HG02571 (cell line): ENCODE measurements around the gene SMU1.

Experiments
- ATAC-seq: cut with Tn5 transposase; IDR thresholded peaks from one replicate; pipeline ENCODE4 v1.9.1; 2021; ENCODE audit warnings: mild to moderate bottlenecking, moderate library complexity; ENCODE audit not compliant: unreplicated experiment

Gene SMU1

DNA sequence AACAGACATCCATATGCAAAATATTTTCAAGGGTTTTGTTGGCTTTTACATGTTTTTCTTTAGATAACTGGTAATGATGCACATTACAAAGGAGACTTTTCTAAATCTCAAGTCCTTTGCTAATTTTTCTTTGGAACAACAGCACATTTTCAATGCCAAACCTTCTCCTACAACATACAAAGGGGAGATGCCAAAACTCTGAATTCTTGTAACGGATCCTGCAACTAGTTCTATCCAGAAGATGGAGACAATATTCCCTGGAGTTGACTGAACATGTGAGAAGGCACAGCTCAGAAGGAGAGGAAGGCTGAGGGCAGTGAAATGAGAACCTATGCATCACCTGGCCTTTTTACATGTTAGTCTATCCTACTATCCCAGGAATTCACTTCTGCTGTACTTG is 30.4 kb downstream of the SMU1 start:
- no peak for ATAC-seq

DNA sequence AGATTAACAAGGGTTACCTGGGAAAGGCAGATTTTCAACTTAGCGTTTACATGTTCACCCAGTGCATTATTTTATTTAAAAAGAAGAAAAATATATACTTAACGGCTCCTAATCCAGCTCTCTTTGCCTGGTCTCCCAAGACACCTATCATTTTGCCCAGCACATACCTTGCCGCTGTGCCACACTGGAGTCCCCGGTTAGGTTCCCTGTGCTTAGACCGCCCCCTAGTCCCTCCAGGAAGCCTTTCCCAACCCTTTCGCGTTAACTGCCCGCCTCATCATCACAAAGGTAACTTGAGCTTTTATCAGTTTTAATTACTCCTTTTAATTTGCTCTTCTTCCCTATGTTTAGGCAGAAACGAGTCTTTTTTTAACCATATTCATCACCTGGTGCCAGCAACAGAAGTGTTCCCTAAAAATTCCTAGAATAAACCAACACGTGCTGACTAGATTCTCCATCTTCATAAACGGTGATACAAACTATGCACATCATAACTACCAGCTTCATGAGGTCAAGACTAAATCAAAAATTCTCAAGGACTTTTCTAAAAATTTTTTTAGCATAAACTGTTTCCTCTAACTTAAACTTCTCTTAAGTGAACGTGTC is 31.7 kb downstream of the SMU1 start:
- no peak for ATAC-seq

DNA sequence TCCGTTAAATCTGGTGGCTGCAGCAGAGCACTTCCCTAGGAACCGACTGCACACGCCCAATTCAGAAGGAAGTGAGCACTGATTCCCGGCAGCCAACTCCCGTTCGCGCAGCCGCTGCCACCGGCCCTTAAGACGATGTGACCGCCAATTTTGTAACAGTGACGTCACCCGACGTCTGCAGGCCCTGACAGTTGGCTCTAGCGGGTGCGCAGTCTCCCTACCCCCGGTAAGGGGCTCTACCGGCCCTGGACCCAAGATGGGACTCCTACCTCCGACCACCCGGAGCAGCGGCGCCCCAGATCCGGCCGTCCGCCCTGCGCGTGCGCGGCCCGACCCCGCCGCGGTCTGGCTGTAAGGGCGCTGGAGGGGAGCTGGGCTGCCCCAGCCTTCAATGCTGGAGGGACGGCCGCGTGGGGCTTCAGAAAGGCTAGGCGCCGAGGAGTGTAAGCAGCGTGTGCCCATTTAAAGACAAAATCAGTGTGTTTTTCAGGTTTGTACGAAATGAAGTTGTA is 32.3 kb downstream of the SMU1 start:
- peak; percentile 74 for ATAC-seq

DNA sequence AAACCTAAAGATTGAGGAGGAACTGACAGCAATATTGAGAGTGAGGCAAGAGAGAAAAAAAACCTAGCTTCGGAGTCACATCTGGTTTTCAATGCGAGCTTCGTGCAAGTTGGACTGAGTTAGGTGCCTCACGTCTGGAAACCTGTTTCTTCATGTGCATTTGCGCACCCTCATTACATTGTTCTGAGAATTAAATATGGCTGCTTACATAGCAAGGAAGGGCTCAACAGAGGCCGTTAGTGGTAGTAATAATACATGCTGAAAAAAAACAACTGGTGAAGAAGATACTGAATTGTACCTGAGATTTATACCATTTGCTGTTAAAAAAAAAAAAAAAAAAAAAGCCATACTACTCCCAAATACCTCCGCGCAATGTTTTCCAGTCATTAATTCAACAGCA is 32.8 kb downstream of the SMU1 start:
- ATAC-seq = no peak

DNA sequence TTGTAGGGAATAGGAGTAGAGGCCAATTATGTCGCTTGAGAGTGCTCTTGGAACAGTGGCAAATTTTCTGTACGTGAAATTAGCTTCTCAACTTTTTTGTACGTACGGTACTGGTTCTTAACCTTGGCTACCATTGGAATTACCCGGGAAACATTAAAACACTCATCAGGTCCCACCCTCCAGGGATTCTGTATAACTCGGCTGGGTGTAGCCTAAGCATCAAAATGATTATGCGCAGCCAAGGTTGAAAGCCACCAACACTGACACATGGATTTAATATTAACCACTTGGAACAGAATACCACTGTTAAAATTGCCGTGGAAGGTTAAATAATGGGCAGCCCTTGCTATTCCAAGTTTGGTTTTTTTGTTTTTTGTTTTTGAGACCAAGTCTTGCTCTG is 34.0 kb downstream of the SMU1 start:
- no peak for ATAC-seq

DNA sequence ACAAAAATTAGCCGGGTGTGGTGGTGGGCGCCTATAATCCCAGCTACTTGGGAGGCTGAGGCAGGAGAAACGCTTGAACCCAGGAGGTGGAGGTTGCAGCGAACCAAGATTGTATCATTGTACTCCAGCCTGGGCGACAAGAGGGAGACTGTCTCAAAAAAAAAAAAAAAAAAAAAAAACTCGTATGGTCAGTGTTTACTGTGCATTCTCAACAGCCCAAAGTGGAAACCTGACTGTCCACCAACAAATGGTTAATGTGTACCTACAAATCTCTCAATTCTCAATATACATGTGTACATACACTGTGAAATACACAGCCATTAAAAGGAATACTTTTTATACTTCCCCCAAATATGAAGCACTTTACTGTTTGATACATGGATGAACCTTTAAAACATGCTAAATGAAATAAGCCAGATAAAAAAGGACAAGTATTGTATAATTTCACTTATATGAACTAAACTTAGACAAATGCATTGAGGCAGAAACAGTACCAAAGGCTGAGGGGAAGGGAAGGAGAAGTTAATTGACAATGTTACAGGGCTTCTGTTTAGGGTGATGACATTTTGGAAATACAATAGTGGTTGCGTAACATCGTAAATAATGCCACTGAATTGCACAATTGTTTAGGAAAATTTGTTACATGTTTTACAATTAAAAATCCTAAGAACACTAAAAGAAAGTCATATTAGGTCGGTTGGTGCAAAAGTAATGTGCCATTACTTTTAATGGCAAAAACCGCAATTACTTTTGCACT is 34.9 kb downstream of the SMU1 start:
- no peak for ATAC-seq

DNA sequence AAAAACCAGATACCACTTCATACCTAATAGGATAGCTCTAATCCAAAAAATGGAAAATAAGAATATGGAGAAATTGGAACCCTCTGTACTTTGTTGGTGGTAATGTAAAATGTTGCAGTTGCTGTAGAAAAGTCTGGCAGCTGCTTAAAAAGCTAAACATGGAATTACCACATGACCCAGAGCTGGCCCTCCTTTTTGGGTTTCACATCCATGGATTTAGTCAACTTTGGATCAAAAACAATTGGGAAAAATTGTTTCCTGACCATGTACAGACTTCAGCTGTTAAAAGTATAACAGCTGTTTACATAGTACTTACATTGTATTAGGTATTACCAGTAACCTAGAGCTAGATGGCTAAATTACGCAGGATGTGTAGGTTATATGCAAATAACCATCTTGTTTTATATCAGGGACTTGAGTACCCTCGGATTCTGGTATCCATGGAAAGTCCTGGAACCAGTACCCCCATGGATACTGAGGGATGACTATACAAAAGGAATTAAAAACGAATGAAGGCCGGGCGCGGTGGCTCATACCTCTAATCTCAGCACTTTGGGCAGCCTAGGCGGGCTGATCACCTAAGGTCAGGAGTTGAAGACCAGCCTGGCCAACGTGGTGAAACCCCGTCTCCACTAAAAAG is 35.6 kb downstream of the SMU1 start:
- no peak for ATAC-seq

DNA sequence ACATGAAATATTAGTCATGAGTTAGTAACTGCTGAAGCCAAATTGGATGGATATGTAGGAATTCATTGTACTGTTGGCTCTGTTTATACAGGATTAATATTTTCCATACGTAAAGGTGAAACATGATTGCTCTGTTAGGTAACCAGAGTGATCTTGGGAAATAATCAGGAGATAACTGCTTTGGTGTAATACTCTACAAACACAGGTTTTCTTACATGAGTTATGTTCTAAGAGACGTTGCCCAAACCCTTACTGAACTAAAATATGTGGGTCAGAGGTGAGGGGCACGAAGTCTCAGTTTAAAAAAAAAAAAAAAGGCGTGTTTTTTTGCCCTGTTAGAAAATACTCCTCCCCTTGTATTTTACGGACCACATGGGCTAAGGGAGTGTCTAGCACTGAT is 43.6 kb downstream of the SMU1 start:
- ATAC-seq = no peak

DNA sequence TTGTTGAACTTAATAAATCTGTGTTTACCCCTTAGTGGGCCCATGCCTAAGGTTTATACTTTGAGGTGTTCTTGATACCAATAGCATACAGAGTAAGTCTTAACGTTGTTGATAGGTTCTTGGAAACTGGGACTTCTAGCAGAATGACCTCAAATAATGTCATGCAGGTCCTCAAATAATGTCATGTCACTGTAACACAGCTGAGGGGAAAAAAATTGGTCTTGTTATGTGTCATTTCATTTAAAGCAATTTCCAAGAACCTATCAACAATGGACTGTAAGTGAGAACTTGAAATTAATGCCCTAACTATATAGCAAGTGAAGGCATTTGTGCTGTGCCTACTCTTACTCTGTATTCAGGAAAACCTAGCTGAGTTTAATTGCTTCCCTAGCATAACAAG is 44.2 kb downstream of the SMU1 start:
- no peak for ATAC-seq

DNA sequence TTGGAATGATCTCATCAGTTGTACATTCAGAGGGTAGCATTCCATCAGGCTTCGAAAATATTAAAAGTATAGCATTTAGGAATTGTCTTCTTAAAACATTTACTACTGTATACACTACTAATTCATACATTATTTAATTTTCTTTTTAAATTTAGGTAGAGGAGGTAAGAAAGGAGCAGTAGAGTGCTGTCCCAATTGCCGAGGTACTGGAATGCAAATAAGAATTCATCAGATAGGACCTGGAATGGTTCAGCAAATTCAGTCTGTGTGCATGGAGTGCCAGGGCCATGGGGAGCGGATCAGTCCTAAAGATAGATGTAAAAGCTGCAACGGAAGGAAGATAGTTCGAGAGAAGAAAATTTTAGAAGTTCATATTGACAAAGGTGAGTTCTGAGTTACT is 46.2 kb downstream of the SMU1 start:
- no peak for ATAC-seq

DNA sequence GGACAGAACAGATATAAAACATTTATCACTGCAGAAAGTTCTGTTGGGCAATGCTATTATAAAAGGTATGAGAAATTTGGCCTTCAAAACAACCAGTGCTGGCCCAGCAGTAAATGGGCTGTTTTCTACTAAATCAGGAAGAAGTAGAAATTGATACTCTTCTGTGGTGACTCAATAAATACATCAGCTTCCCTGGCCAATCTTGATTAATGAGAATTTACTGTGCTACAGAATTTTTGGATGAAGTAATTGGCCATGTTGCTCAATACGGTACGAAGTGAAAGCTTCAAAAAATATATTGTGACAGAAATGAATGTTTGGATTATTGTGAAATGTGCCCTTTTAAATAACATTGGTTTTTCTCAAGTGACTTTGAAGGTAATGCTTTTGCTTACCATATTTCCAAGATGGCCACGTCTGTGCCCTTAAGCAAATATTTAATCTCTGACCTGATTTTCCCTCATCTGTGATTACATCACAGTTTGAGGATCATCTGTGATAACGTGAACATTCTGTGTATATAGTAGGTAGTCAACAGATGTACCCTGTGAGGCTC is 47.2 kb downstream of the SMU1 start:
- ATAC-seq = no peak

DNA sequence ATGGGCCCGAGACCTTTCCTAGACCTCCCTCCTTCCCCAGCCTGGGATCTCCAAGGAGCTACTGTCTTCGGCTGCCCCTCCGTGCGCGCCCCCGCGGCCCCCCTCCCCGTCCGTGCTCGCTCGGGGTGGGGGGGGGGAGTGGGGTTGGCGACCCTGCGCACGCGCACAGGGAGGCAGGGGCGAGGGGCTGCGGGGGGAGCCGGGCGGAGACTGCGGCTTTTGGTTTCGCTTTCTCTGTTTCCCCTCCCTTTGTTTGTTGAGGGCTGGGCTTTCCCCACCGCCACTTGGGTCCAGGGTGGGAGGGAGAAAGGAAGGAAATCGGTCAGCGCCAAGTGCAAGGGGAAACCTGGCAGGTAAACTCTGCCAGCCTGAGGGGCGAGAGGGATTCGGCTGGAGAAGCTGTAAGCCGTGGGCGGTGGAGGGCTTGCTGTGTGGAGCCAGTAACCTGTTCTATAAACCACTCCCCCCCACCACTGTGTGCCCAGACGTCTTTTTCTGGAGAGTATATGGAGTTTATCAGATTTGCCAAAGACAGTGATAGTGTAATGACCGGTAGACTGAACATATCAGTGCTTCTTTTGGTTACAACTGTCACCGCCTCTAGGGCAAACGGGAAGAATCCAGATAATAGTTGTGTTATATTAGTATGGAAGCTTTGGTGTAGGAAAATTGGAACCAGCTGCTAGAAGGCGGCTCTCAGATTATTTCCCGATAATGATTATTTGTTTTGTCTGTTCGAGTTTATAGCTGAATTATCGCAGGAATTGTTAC is 50.7 kb downstream of the SMU1 start:
- peak; percentile 42 for ATAC-seq

DNA sequence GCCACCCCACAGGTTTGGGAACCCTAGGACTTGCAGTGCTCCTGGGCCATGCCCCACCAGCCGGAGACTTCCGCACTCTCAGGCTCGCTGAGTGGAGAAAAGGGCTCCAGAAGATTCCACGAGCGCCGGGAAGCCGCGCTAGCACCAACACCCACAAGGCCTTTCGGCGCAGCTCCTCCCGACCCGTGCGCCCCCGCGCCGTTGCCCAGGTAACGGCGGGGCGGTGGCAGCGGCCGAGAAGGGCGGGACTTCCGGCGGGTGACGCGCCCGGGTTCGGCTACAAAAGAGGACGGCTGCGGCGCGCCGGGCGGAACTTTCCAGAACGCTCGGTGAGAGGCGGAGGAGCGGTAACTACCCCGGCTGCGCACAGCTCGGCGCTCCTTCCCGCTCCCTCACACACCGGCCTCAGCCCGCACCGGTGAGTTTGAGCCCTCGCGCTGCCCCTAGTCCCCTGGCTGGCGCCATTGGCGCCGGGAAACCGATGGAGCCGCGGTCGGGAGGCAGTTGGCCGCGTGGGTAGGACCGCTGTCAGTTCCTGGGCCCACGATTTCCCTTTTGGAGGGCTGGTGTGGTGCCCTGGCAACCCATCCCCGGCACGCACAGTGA is 51.4 kb downstream of the SMU1 start, which contains the start of gene DNAJA1:
TSS of gene DNAJA1 (plus strand) at position 308 of the 606 bp plus-strand sequence. CDS start 1,212 bp downstream, outside the sequence.
- peak; percentile 90 for ATAC-seq

DNA sequence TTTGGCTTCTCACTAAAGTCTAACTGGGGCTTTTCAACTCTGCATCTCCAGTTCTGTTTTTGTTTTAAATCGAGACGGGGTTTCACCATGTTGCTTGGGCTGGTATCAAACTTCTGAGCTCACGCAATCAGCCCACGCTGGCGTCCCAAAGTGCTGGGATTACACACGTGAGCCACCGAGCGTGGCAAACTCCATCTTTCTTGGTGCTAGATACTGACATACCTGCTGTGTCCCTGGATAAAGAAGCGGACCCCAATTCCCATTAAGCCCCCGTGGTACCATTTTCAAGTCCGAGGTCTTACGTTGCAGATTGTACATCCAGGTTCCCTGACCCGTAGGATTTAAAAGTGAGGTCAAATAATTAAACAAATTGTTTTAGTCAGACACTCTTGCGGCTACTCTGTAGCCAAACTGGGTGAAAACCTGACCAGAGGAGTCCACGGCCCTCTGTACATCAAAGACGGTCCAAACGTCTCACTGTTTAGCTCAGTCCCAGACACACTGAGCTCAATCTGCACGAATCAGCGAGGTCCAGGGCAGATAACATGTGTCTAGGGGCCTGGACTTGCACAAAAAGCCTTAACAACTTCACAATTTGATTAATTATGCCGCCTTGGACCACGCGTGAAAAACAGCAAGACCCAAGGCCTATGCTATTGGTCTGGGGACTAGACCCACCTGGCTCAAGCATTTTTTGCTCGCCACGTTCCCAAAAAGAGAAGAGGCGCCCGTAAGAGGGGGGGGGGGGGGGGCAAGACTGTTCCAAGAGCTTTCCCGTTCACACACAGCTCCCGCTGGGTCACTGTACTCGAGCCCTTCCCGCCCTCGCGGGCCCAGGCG is 52.1 kb downstream of the SMU1 start:
- no peak for ATAC-seq

DNA sequence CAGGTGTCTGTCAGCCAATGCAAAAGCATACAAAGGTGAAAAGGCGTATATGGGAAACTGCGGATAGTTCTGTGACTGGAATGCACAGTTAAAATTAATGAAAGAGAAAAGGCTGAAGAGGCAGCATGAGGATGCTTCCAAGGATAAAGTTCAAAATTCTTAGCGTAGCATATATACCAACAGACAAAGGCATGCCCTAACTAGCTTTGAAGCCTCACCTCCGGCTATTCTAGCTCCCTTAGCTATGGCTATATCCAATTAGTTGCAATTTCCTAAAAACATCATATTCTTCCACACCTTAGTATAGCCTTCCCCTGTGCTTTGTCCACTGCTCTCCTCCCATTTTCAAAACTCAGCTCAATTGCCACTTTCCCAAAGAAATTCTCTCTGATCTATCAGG is 52.8 kb downstream of the SMU1 start:
- no peak for ATAC-seq

DNA sequence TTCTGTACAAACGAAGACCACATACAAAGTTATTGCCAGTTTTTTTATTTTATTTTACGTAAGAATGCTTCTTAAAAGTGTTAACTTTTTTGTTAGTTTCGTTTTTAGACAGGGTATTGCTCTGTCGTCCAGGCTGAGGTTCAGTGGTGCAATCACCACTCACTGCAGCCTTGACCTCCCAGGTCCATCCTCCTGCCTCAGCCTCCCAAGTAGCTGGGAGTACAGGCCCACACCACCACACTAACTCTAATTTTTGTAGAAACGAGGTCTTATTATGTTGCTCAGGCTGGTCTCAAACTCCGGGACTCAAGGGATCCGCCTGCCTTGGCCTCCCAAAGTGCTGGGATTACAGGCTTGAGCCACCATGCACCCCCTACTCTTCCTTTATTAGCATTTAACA is 53.7 kb downstream of the SMU1 start:
- no peak for ATAC-seq

DNA sequence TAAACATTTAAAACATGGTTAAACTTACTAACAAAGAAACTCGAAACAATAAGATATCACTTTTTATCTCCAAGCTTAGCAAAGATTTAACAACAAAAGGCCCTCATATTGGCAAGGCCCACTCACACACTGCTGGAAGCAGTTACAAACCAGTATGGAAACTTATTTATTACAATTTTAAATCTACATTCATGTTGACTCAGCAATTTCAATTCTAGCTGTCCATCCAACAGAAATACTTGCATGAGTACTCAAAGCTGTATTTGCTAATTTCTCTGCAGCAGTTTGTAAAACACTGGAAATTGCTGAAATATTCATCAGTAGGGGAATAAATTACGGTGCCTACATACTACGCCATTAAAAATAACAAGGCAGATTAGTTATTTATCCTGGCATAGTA is 54.2 kb downstream of the SMU1 start:
- no peak for ATAC-seq

DNA sequence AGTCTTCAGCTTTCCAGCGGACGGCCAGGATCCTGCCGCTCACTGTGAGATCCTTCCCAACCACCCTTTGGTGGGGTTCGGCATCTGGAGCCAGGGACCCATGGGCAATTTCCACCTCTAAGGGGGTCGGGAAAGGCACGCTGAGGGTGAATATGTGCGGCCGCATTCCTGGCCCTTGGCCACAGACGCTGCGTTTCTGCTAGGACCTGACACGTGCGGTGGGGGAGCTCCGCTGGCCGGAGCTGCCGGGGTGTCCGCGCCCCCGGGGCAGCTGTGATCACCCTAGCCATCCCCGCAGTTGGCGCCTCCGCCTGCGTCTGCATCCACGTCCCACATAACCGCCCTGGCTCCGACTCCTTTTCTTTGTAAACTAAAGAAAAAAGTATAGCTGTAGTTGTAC is 56.7 kb downstream of the SMU1 start:
- no peak for ATAC-seq

DNA sequence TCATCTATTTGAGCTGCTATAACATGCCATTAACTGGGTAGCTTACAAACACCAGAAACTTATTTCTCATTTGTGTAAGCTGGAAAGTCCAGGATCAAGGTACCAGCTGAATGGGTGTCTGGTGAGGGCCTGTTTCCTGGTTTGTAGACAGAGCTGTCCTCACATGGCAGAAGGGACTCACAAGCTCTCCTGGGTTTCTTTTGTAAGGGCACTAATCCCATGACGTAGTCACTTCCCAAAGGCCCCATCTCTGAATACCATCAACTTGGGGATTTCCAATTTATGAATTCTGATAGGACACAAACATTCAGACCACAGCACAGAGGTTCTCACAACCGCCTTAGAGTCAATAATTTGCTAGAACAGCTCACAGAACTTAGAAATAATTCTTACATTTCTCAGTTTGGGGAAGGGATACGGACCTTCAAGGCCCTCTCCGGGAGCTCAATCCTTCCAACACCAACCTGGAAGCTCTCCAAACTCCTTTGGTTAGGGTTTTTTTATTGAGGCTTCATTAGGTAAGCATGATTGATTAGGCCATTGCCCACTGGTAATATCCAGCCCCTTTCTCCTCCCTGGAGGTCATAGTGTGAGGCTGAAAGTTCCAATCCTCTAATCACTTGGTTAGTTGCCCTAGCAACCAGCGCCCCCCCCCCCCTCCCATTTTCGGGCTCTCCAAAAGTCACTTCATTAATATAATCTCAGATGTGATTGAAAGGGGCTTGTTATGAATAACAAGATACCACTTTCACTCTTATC is 59.0 kb downstream of the SMU1 start:
- ATAC-seq = no peak
